SJCRH30 (cell line): ENCODE measurements around the gene ZNF385C. TPM values are rescaled to one million over a fixed set of nuclear protein-coding genes. Genes with fewer than 3 reads are reported as not detected.

Experiments used
- DNase-seq, 2 experiments: peaks; one replicate each; pipeline ENCODE4 v3.0.0-alpha.2; 2015 to 2020
- H3K27ac ChIP-seq: fragments of 250-450 bp; sonication (Bioruptor Pico); 2 replicates; pipeline ENCODE4 v1.5.1; 2020; ENCODE audit warnings: mild to moderate bottlenecking, moderate library complexity
- H3K27me3 ChIP-seq: fragments of 250-450 bp; sonication (Bioruptor Pico); 2 replicates; pipeline ENCODE4 v1.5.1; 2020; ENCODE audit warnings: mild to moderate bottlenecking, moderate library complexity
- H3K36me3 ChIP-seq: fragments of 250-450 bp; sonication (Bioruptor Pico); 2 replicates; pipeline ENCODE4 v1.5.1; 2020; ENCODE audit warnings: mild to moderate bottlenecking, moderate library complexity
- H3K4me1 ChIP-seq: fragments of 250-450 bp; sonication (Bioruptor Pico); 2 replicates; pipeline ENCODE4 v1.5.1; 2020; ENCODE audit warnings: mild to moderate bottlenecking, moderate library complexity
- H3K4me3 ChIP-seq: fragments of 250-450 bp; sonication (Bioruptor Pico); 2 replicates; pipeline ENCODE4 v1.5.1; 2020; ENCODE audit warnings: mild to moderate bottlenecking, moderate library complexity
- H3K9me3 ChIP-seq: fragments of 250-450 bp; sonication (Bioruptor Pico); replicated peaks from 2 replicates; pipeline ENCODE4 v1.5.1; 2020; ENCODE audit warnings: mild to moderate bottlenecking, moderate library complexity
- total RNA-seq: library from RNA; depleted of rRNA; stranded (reverse); fragments of >200 nt; shearing (Covaris generic); gene quantifications from 2 replicates; pipeline ENCODE4 v1.2.3, GENCODE V29; 2014

The ZNF385C gene
- total RNA-seq, 1 experiment from 2014 or later, result 1.5 TPM

DNA sequence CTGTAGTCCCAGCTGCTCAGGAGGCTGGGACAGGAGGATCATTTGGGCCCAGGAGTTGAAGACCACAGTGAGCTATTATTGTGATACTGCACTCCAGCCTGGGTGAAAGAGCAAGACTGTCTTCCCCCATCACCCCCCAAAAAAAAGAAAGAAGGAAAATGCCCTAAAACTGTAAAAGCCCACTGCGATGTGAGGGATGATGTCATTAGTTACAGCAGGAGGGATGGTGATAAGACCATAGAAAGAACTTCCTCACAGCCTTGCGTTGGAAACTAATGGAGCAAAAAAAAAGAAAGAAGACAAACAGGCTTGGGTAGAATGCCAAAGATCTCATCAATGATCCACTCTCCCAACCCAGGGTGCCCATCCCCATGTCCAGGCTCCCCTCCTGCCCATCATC lies 18.7 kb downstream of the ZNF385C start:
- H3K27me3 ChIP-seq, result no peaks in the 10 kb centered on the region
- no peak overlapping the region for H3K27ac ChIP-seq
- H3K9me3 ChIP-seq, result no peaks in the 10 kb centered on the region
- no peak for DNase-seq
- H3K4me1 ChIP-seq, result peaks cover 16% of the 10 kb centered on the region
- no peak overlapping the region for H3K4me3 ChIP-seq
- no peaks in the 10 kb centered on the region for H3K36me3 ChIP-seq

DNA sequence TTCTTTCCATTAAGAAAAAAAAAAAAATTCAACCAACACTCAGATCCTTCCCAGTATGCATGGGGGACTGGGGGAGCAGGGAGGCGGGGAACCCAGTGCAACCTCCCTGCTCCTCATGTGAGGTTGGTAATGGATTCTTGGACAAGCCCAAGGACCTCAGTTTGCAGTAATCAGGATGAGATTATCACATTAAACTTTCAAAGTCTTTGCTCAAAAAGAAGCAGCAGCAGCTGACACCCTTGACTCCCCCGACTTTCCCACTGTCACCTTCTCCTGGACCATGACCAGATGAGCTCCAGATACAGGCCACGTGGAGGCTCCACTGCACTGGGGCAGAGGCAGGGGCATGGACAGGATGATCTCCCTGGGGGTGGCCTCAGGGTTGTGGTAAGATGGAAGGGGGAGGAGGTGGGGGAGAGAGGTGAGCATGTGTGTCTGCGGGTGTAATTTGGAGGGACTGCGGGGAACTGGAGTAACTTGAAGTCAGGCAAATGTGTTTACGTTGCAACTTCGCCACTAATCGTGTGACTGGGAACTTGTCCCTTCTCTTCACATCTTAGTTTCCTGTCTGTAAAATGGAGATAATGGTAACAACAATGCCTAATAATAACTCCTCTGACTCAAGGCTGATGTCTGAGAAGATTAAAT lies 19.8 kb downstream of the ZNF385C start:
- Histone ChIP-seq H3K27me3 (no peaks in the 10 kb centered on the region), H3K36me3 (no peaks in the 10 kb centered on the region), H3K9me3 (no peaks in the 10 kb centered on the region), H3K4me1 (peaks cover 16% of the 10 kb centered on the region), H3K4me3 (no peak overlapping the region), H3K27ac (no peak overlapping the region)
- DNase-seq, result peak in 1 of 2 experiments; percentile 44

DNA sequence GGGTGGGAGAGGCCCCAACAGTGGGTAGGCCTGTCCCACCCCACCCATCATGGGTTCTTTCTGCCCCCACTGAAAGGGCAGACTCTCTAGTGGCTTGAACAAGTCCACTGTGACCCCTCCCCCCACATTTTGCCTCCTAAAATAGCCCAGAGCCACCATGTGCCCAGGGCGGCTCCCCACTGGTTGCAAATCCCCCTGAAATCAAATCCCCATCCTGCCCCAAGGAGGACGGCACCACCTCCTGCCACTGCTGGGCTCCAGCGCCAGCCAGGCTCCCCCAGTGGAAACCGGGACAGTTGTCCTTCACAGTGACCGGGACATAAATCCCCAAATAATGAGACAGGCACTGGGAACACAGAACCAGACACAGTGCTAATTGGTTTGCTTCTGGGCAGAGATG lies 20.5 kb downstream of the ZNF385C start:
- Histone ChIP-seq H3K27ac (no peak overlapping the region), H3K4me3 (no peak overlapping the region), H3K4me1 (peaks cover 16% of the 10 kb centered on the region), H3K36me3 (no peaks in the 10 kb centered on the region), H3K27me3 (peaks cover 4% of the 10 kb centered on the region), H3K9me3 (no peaks in the 10 kb centered on the region)
- peak; percentile 41 to 53 for DNase-seq

DNA sequence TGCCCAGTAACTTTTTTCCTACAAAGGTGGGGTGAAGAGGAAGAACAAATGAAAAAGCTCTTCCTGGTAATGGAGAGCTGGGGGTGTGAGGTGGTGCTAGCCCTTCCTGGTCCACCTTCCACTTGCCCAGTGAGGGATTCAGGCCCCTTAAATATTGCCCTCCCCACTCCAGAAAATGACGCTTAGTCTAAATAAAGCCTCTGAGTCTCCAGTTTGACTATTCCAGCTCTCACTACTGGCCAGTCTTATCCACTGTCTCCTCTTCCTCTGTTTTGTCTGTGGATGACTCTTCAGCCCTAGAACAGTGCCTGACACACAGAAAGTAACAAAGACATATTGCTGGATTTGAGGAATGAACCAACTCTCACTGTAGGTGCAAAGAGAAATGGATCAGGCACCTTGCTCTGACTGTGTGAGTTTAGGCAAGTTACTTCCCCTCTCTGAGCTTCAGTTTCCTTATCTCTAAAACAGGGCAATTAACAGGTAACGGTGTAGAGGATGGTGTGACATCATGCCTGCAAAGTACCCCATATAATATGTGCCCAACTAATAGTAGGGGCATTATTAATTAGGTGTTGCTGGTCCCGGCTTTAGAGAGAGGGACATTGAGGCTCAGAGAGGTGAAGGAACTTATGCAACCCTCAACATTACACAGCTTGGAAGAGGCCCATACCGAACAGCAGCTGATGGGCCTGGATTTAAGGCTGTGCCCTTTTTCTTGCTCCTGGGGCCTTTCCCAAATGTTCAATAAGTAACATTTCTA lies 21.3 kb downstream of the ZNF385C start:
- H3K36me3 ChIP-seq, result no peaks in the 10 kb centered on the region
- H3K27ac ChIP-seq, result no peak overlapping the region
- H3K27me3 ChIP-seq, result peaks cover 6% of the 10 kb centered on the region
- peaks cover 16% of the 10 kb centered on the region for H3K4me1 ChIP-seq
- no peak for DNase-seq
- no peaks in the 10 kb centered on the region for H3K9me3 ChIP-seq
- no peak overlapping the region for H3K4me3 ChIP-seq

DNA sequence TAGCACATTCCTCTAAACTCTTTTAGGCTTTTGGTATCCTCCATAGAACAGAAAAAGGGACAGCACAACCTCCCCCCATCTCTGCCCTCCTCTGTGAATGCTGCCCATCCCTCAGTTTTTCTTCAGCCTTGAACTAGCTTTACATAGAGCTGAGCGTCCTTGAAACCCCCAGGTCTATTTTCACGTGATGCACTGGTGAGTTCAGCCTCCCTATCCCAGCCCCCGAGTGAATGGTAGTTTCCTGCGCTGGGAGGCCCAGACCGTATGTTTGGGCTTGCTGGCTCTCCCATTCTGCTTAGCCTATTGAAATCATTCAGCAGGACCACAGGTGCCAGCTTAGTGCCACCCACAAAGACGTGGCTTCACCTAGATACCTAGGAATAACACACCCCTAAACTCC lies 22.5 kb downstream of the ZNF385C start:
- H3K4me3 ChIP-seq, result no peak overlapping the region
- peaks cover 14% of the 10 kb centered on the region for H3K27me3 ChIP-seq
- peaks cover 16% of the 10 kb centered on the region for H3K4me1 ChIP-seq
- H3K27ac ChIP-seq, result no peak overlapping the region
- no peaks in the 10 kb centered on the region for H3K9me3 ChIP-seq
- no peaks in the 10 kb centered on the region for H3K36me3 ChIP-seq
- DNase-seq, result no peak

DNA sequence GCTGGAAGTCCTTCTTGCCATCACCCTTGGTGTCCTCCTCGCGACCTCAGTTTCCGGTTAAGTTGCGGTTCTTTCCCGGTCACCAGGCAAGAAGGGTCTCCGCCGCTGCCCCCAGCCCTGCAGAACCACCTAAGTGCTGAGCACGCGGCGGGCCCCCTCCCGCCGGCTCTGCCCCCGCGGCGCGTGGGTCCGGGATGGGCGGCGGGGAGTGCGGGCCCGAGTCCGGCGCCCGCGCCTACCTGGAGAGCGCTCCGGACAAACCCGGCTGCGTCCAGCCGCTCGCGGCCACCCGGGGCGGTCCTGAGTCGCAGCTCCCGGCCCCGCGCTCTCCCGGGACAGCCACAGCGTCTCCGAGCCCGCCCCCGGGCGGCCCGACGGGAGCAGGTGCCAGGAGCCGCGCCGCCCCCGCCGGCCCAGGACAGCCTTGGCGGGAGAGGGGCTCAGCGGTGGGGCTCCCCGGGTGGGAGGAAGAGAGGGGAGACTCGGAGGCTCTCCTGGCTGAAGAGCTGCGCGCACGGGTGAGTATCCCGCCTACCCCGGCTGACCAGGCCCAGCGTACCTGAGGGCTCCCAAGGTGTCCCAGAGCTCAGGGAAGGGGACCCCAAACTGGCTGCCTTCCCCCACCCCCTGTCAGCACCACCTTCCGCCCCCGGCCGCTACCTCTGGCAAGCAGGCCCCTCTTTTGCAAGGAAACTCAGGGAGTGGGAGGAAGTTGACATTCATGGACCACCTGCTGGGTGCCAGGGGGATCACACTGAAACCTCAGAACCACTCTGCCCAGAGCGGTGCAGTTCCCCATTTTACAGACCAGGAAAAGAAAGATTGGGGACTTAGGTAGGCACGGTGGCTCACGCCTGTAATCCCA lies 25.7 kb downstream of the ZNF385C start:
- H3K27ac ChIP-seq, result no peak overlapping the region
- H3K27me3 ChIP-seq, result peaks cover 14% of the 10 kb centered on the region

DNA sequence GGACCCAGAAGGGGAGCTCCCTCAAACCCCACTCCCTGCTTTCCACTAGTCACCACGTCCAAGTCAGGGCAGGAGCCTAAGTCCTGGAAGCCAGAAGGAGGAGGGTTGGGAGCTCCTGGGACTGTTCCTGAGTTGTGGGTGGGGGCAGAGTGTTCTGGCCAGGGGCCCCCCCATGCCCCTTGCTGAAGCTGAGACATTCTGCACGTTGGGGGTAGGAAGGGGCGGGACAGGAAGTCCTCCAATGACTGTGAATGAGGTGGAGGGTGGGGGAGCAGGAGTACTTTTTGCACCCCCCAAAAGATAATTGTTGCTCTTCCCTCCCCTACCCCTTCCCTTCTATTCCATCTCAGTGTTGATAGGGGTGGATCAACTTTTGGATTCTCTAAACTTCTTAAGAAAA lies 26.5 kb downstream of the ZNF385C start:
- Histone ChIP-seq H3K27ac (no peak overlapping the region), H3K9me3 (no peaks in the 10 kb centered on the region), H3K27me3 (peaks cover 14% of the 10 kb centered on the region), H3K36me3 (no peaks in the 10 kb centered on the region), H3K4me3 (peak overlapping the region; percentile 38; the same call in 1 of the 2 replicates), H3K4me1 (peaks cover 17% of the 10 kb centered on the region)
- DNase-seq, result no peak

More for the DNA sequence above, 25.7 kb downstream of the ZNF385C start:
- Histone ChIP-seq H3K9me3 (no peaks in the 10 kb centered on the region), H3K4me1 (peaks cover 15% of the 10 kb centered on the region), H3K36me3 (no peaks in the 10 kb centered on the region), H3K4me3 (peak overlapping the region; percentile 38)
- no peak for DNase-seq

DNA sequence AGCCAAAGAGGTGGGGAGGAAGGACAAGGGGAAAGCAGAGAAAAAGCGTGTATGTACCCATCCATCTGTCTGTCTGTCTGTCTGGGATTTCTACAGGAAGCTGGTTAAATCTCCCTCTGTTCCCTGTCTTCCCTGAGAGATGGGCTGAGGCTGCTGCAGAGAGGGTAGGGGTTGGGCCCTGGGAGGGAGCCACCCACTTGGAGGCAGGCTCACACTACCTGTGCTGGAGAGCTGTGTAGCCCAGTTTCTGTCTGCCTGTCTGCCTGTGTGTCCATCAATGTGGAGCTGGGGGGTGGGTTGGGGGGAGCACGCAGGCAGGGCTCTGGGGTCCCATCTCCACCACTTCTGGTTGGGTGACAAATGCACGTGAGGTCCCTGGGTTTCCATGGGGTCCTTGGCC lies 29.3 kb downstream of the ZNF385C start:
- peaks cover 14% of the 10 kb centered on the region for H3K27me3 ChIP-seq
- no peaks in the 10 kb centered on the region for H3K9me3 ChIP-seq
- no peak for DNase-seq
- no peaks in the 10 kb centered on the region for H3K36me3 ChIP-seq
- H3K27ac ChIP-seq, result no peak overlapping the region
- peaks cover 19% of the 10 kb centered on the region for H3K4me1 ChIP-seq
- no peak overlapping the region for H3K4me3 ChIP-seq

DNA sequence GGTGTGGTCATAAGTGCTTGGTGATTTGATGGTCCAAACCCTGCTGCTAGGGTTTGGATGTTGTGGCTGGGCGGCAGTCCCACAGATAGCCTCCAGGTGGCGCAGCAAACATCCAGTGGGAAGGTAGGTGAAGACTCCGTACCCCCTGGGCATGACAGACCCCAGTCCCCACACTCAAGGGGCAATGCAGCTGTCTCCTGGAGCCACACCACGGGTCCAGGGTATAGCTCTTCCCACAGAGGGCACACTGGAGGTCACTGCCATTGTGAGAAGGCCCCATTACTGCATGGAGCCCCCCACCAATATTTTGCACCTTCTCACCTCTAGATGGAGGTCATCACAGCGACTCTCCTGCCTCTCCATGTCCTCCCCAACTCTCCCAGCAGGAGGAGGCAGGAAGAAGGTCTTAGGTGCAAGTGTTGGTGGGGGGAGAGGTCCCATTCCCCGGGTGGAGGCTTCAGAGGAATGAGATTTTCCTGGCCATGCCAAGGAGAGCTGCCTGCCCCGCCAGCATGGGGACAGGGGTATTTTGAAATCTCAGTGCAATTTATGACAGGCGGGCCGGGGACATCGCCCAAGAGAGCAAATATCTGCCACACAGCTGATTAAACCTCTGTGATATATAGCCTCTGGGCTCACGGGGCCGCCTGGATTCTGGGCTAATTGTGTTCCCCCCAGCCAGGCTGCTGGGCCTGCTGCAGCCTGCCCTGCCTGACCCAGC lies 30.7 kb downstream of the ZNF385C start:
- peak; percentile 83 to 91 for DNase-seq
- peak overlapping the region; percentile 17 for H3K4me3 ChIP-seq
- H3K4me1 ChIP-seq, result peaks cover 33% of the 10 kb centered on the region
- no peaks in the 10 kb centered on the region for H3K36me3 ChIP-seq
- H3K27ac ChIP-seq, result peak overlapping the region; percentile 35
- no peaks in the 10 kb centered on the region for H3K9me3 ChIP-seq
- peaks cover 8% of the 10 kb centered on the region; the same call in 1 of the 2 replicates for H3K27me3 ChIP-seq

DNA sequence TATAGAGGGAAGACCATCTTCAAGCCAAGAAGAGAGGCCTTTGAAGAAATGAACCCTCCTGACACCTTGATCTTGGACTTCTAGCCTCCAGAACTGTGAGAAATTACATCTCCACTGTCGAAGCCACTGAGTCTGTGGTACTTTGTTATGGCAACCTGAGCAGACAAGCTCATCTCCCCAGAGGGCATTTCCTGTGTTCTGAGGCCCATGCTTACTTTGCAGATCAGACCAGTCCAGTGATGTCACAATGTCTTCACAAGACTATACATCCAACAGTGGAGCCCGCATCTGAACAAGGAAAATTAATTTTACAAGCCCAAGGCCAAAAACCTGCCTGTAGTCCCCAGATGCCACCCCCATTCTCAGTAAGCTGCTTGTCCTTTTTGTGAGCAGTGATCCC lies 33.1 kb downstream of the ZNF385C start:
- Histone ChIP-seq H3K27ac (no peak overlapping the region), H3K4me3 (no peak overlapping the region), H3K9me3 (no peaks in the 10 kb centered on the region), H3K4me1 (peaks cover 47% of the 10 kb centered on the region), H3K27me3 (no peaks in the 10 kb centered on the region), H3K36me3 (no peaks in the 10 kb centered on the region)
- DNase-seq, result no peak

DNA sequence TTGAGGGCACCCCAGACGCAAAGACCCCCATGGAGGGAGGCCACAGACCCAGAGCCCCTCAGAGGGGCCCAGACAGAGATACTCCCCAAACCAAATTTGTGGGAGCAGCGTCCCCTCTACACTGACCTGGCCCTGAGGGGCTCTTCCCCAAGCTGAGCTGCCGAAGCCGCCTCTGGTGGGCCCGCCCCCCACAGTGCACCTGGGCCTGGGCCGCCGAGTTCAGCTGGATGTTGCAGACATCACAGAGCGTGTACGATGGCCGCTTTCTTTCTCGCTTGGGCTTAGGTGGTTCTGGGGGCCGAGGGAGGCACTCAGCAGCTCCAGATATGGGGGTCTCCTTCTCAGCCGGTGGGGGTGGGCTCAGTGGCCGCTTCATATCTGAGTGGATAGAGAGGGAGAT lies 35.6 kb downstream of the ZNF385C start:
- Histone ChIP-seq H3K4me3 (peak overlapping the region; percentile 18), H3K4me1 (peaks cover 43% of the 10 kb centered on the region), H3K27ac (peak overlapping the region; percentile 70), H3K36me3 (no peaks in the 10 kb centered on the region), H3K27me3 (no peaks in the 10 kb centered on the region), H3K9me3 (no peaks in the 10 kb centered on the region)
- DNase-seq, result no peak

DNA sequence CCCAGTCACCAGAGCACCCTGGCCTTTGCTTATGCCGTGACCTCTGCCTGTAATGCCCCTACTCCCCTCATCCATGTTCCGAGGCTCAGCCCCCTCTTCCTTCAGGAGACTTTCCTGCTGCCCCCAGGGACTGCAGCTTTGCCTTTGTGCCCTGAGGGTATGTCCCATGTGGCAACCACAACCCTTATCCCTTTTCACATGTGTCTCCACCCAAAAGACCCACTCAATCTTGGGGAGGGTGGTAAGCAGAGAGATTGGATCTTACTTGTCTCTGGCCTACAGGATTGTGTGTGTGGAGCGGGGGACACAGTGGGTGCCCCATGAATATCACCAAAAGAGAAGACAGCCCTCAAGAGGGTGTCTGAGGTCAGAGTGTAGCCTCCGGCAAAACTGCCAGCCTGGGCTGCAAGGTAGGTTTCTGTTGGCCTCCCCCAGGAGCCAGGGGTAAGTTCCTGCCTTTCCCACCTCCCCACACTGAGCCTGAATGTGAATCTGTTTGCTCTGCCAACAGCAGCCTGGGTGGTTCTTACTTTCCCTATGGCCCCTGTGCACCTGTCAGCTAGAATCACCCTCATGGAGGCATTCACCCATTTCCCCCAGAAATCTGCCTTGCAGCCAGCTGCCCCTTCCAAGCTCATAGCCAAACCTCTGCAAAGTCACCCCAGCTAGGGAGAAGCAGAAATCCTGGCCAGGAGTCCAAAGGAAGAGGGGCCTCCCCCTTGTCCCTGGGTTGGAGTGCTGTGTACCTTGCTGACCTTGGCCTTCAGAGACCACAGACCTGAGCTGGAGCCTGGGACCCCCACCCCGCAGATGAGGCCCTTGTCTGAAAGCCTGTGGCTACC lies 36.4 kb downstream of the ZNF385C start:
- Histone ChIP-seq H3K9me3 (no peaks in the 10 kb centered on the region), H3K36me3 (no peaks in the 10 kb centered on the region), H3K27me3 (no peaks in the 10 kb centered on the region), H3K27ac (peak overlapping the region; percentile 70), H3K4me1 (peaks cover 35% of the 10 kb centered on the region), H3K4me3 (peak overlapping the region; percentile 18)
- peak; percentile 93 to 98 for DNase-seq

DNA sequence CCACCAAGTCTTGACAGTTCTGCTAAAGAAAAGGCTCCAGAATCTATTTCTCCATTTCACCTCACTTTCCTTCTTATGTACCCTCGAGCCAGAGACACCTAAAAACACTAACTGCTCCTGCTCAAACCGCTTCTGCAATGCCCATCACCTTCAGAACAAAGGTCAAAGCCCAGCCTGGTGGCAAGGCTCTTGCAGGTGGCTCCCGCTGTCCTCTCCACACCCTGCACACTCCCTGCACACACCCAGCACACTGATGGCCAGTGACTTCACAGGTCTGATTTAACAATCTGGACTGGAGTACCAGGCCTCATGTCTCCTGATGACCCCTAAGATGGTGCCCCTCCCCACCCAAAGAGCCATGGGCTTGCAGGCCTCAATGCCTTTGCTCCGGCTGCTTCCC lies 38.0 kb downstream of the ZNF385C start:
- H3K9me3 ChIP-seq, result no peaks in the 10 kb centered on the region
- H3K27me3 ChIP-seq, result no peaks in the 10 kb centered on the region
- H3K4me3 ChIP-seq, result no peak overlapping the region
- no peaks in the 10 kb centered on the region for H3K36me3 ChIP-seq
- DNase-seq, result no peak
- peaks cover 38% of the 10 kb centered on the region for H3K4me1 ChIP-seq
- no peak overlapping the region for H3K27ac ChIP-seq

DNA sequence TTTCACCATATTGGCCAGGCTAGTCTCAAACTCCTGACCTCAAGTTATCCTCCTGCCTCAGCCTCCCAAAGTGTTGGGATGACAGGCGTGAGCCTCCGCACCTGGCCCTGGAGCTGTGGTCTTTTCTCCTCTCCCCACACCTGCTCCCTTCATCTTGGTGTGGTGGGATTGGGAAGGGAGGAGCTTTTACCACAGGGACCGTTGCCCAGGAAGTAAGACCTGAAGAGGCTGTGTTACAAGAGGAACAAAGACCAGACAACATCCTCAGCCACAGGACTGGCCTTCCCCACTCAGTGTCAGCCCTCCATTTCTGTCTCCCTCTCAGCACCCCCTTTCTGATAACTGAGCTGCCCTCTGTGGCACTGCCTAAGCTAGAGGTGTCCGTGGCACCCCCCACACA lies 38.5 kb downstream of the ZNF385C start:
- no peak for DNase-seq
- no peaks in the 10 kb centered on the region for H3K27me3 ChIP-seq
- no peak overlapping the region for H3K27ac ChIP-seq

More for the DNA sequence above, 38.5 kb downstream of the ZNF385C start:
- no peaks in the 10 kb centered on the region for H3K9me3 ChIP-seq
- peaks cover 39% of the 10 kb centered on the region for H3K4me1 ChIP-seq
- H3K36me3 ChIP-seq, result no peaks in the 10 kb centered on the region
- no peak overlapping the region for H3K4me3 ChIP-seq
